ENCODE measurements around the gene DTYMK. TPM values are rescaled to one million over a fixed set of nuclear protein-coding genes. Genes with fewer than 3 reads are reported as not detected.

DTYMK gene
- total RNA-seq, 4 donors from 2014 or later, result 14.6 to 40.3 (median 21.9) TPM

DNA sequence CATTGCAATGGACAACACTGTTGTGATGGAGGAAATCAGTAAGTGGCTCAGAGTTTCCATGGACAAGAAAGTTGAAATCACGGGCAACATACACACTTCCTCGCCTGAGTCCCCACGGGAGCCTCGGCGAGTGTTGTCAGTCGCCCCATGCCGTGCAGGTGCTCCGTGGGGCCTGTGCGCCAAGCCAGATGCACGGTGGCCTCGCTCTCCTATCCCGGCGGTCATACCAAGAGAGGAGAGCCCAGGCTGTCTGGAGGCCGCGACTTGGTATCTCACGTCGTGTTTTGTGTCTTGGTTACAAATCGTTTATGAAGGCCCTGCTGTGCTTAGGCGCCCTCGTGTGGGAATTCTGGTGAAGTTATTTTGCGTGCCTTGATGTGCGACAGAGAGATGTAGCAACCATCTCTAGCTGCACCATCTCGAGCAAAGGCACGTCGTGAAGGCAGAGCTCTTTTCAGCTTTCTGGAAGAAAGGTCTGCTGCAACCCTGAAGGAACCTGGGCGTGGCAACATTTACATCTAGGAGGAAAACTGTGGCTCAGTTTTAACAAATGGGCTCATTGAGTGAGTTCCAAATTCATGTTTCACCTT, 27.4 kb downstream of the DTYMK start:
- TF ChIP-seq POLR2A (IDR thresholded peaks at IDR 0.05), result no peak
- TF ChIP-seq, protein P1, sequence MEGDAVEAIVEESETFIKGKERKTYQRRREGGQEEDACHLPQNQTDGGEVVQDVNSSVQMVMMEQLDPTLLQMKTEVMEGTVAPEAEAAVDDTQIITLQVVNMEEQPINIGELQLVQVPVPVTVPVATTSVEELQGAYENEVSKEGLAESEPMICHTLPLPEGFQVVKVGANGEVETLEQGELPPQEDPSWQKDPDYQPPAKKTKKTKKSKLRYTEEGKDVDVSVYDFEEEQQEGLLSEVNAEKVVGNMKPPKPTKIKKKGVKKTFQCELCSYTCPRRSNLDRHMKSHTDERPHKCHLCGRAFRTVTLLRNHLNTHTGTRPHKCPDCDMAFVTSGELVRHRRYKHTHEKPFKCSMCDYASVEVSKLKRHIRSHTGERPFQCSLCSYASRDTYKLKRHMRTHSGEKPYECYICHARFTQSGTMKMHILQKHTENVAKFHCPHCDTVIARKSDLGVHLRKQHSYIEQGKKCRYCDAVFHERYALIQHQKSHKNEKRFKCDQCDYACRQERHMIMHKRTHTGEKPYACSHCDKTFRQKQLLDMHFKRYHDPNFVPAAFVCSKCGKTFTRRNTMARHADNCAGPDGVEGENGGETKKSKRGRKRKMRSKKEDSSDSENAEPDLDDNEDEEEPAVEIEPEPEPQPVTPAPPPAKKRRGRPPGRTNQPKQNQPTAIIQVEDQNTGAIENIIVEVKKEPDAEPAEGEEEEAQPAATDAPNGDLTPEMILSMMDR (IDR thresholded peaks at IDR 0.05), result peak in 4 of 6 experiments; percentile 51 to 70 (median 53)
- WGBS, 2 donors, result 51 to 61% methylated on average over 18 to 24 of the region's 26 CpGs
- Histone ChIP-seq H3K27ac (no peak overlapping the region), H3K4me1 (peaks cover 0 to 7% (median 3%) of the 10 kb centered on the region in 3 donors), H3K4me3 (no peak overlapping the region), H3K9me3 (no peaks in the 10 kb centered on the region), H3K36me3 (peaks cover 28 to 87% (median 41%) of the 10 kb centered on the region in 3 donors), H3K27me3 (no peaks in the 10 kb centered on the region)
- intact Hi-C loops (cut with DNase I), result no loop called here
- DNase-seq, result no peak

GRCh38 chr2:241658296-241658695, 28.3 kb downstream of the DTYMK start:
- peaks cover 31 to 96% (median 41%) of the 10 kb centered on the region in 3 donors for H3K36me3 ChIP-seq

GRCh38 chr2:241657786-241658254, 28.8 kb downstream of the DTYMK start:
- intact Hi-C loops (cut with DNase I), result no loop called here
- Histone ChIP-seq H3K27me3 (no peaks in the 10 kb centered on the region), H3K36me3 (peaks cover 34 to 100% (median 41%) of the 10 kb centered on the region in 3 donors), H3K4me3 (no peak overlapping the region), H3K27ac (no peak overlapping the region), H3K4me1 (peaks cover 0 to 7% (median 3%) of the 10 kb centered on the region in 3 donors), H3K9me3 (no peaks in the 10 kb centered on the region)
- no peak for DNase-seq
- TF ChIP-seq, protein P1 (IDR thresholded peaks at IDR 0.05), result no peak
- no peak for TF ChIP-seq POLR2A (IDR thresholded peaks at IDR 0.05)
- WGBS, 2 donors, result 74 to 90% methylated on average over 2 to 5 of the region's 15 CpGs

More at GRCh38 chr2:241658296-241658695, 28.3 kb downstream of the DTYMK start:
- no peaks in the 10 kb centered on the region for H3K9me3 ChIP-seq
- H3K27ac ChIP-seq, result no peak overlapping the region
- H3K4me1 ChIP-seq, result peaks cover 0 to 7% (median 3%) of the 10 kb centered on the region in 3 donors
- DNase-seq, result no peak
- no peaks in the 10 kb centered on the region for H3K27me3 ChIP-seq
- WGBS, 2 donors, result 38 to 40% methylated on average over 2 to 5 of the region's 5 CpGs
- no peak overlapping the region for H3K4me3 ChIP-seq
- intact Hi-C loops (cut with DNase I), result no loop called here
- TF ChIP-seq, protein P1 (IDR thresholded peaks at IDR 0.05), result no peak
- no peak for TF ChIP-seq POLR2A (IDR thresholded peaks at IDR 0.05)

- no peak for TF ChIP-seq POLR2A (IDR thresholded peaks at IDR 0.05)
- Histone ChIP-seq H3K4me1 (peaks cover 0 to 7% (median 3%) of the 10 kb centered on the region in 3 donors), H3K9me3 (no peaks in the 10 kb centered on the region), H3K27me3 (no peaks in the 10 kb centered on the region), H3K27ac (no peak overlapping the region), H3K36me3 (peaks cover 37 to 100% (median 45%) of the 10 kb centered on the region in 3 donors), H3K4me3 (no peak overlapping the region)
- 94 to 96% methylated on average over 8 to 13 of the region's 13 CpGs for WGBS, 2 donors
- DNase-seq, result no peak
- intact Hi-C loops (cut with DNase I), result no loop called here
These were observed 30.3 kb downstream of the DTYMK start for GRCh38 chr2:241656190-241656741.

DNA sequence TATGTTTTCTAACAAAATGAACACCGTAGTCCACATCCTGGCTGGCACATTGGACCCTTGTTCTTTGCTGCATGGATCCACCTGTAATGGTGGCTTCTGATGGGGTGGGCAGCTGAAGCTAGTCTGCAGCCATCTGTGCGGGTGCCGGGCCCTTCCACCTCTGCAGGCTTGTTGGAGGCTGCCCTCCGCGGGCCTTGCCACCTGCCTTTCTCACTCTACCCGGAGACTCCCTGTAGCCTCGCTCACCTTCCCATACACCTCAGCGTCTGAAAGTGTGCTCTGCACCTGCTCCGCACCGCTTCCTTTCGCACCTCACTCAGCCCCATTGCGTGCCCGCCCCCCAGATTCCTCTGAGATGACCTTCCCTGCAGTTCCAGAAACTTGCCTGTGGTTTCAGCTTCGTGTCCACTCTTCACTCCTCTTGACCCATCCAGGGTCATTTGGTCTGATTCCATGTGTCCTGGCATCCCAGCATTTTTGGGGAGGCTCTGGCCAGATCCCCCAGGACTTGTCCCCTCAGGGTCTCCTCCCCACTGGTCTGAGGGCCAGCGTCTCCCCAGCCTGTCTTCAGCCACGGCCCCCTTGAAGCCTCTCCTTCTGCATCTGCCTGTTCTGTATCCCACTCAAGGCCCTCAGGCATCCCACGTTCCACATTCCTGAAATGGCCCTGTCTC, 31.0 kb downstream of the DTYMK start:
- 87 to 88% methylated on average over 10 to 17 of the region's 17 CpGs for whole genome bisulfite sequencing, 2 donors
- intact Hi-C loops (cut with DNase I), result no loop called here
- H3K27ac ChIP-seq, result no peak overlapping the region
- no peak for DNase-seq
- peaks cover 36 to 100% (median 46%) of the 10 kb centered on the region in 3 donors for H3K36me3 ChIP-seq
- no peaks in the 10 kb centered on the region for H3K27me3 ChIP-seq
- H3K4me3 ChIP-seq, result no peak overlapping the region
- no peak for TF ChIP-seq POLR2A (IDR thresholded peaks at IDR 0.05)
- TF ChIP-seq, protein P1 (IDR thresholded peaks at IDR 0.05), result no peak
- H3K4me1 ChIP-seq, result peaks cover 0 to 7% (median 3%) of the 10 kb centered on the region in 3 donors
- H3K9me3 ChIP-seq, result no peaks in the 10 kb centered on the region
